NCI-H345 treated with DMSO at 0.1 percent for 48 hours (cell line): Measurements from ENCODE around the gene SLC25A45.
"Not testable (repeated sequence)": the region's sequence is repeated elsewhere in the genome, so short reads cannot be mapped to it uniquely, and the experiment has no call there.

Source experiments
- DNase-seq: peaks from one replicate; lab custom pipeline; 2025; ENCODE audit not compliant: unreplicated experiment; lab: John Stamatoyannopoulos, UW

The SLC25A45 gene

DNA sequence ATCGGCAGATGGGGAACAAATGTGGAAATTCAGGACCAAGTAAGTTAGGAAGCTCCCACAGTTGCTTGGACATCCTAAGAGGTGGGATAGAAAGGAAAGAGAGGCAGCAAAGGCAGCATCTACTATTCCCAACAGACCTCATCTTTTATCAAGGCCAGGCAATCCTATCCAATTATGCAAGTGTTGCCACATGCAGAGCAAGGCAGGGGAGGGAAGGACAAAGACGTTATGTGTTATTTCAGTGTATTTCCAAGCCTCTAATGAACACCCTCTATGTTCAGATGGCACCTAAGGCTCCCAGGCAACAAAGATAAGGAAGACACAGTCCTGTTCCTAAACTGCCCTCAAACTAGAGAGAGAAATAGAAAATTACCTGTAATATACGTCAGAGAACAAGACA, 18.7 kb downstream of the SLC25A45 start:
- no peak for DNase-seq

DNA sequence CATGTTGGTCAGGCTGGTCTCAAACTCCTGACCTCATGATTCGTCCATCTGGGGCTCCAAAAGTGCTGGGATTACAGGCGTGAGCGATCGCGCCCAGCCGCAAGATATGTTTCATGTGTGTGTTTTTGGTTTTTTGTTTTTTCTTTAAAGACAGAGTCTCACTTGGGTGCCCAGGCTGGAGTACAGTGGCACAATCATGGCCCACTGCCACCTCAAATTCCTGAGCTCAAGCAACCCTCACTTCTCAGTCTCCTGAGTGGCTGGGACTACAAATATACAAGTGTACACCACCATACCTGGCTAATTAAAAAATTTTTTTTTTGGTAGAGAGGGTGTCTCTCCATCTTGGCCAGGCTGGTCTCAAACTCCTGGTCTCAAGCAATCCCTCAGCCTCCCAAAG, 19.5 kb downstream of the SLC25A45 start:
- DNase-seq: no peak

DNA sequence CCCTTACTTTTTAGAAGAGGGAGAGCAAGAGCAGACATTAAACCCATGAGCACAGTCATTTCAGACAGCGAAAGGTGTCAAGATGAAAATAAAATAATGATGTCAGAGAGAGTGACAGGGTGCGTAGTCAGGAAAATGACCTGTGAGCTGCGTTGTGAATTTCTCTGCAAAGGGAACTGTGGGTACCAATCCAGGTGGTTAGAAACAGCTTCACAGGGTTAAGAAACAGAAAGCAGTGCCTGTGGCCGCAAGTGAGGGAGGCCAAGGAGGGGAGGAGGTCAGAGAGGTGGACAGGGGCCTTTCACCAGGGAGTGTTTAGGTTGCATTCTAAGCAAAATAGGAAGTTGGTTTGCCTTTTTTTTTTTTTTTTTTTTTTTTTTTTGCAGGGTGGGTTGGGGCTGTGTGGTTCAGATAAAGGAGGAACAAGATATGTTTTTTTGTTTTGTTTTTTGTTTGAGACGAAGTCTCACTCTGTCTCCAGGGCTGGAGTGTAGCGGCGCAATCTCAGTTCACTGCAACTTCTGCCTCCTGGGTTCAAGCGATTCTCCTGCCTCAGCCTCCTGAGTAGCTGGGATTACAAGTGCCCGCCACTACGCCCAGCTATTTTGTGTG, 20.0 kb downstream of the SLC25A45 start:
- no peak for DNase-seq

DNA sequence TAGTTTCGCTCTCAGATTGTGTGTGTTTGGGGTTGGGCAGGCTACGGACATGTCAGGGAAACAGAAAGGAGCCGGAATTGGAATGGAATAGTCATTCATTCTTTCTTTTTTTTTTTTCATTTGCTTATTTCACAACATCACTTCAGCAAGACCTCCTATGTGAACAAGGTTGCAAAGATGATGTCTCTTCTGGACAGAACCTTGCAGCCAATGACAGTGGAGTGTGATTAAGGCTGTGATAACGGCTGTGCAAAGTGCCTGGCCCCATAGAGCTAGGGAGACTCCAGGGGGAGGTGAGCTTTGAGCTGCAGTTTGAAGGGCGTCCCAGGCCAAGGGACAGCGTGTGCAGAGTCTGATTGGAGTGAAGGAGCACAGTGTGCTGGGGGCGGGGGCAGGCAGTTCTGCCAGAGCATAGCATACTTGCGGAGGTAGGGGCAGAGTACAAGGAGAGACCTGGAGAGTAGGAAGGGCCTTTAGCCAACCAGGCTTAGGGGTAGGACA, 24.5 kb downstream of the SLC25A45 start:
- DNase-seq: no peak

DNA sequence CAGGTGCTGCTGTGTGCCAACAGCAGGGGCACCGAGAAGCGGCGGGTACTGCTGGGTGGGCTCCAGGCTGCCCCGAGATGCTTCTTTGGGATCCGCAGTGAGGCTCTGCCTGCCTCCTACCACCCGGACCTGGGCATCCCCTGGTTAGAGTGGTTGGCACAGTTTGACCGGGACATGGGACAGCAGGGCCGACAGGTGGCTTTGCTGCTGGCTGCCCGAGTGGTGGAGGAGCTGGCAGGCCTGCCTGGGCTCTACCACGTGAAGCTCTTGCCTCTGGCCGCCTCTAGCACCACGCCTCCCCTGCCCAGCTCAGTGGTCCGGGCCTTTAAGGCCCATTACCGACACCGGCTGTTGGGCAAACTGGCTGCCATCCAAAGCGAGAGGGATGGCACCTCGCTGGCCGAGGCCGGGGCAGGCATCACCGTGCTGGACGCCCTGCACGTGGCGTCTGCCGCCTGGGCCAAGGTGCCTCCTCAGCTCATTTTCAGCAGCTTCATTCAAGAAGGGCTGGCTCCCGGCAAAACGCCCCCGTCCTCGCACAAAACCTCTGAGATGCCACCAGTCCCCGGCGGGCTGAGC, 26.0 kb downstream of the SLC25A45 start:
- no peak for DNase-seq

DNA sequence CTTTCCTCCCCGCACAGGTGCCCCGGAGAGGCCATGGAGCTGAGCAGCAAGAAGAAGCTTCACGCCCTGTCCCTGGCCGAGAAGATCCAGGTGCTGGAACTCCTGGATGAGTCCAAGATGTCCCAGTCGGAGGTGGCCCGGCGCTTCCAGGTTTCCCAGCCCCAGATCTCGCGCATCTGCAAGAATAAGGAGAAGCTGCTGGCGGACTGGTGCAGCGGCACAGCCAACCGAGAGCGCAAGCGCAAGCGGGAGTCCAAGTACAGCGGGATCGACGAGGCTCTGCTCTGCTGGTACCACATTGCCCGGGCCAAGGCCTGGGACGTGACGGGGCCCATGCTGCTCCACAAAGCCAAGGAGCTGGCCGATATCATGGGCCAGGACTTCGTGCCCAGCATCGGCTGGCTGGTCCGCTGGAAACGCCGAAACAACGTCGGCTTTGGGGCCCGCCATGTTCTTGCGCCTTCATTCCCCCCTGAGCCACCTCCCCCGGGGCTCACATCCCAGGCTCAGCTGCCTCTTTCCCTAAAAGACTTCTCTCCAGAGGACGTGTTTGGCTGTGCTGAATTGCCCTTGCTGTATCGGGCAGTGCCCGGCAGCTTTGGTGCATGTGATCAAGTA, 26.6 kb downstream of the SLC25A45 start:
- DNase-seq: no peak

DNA sequence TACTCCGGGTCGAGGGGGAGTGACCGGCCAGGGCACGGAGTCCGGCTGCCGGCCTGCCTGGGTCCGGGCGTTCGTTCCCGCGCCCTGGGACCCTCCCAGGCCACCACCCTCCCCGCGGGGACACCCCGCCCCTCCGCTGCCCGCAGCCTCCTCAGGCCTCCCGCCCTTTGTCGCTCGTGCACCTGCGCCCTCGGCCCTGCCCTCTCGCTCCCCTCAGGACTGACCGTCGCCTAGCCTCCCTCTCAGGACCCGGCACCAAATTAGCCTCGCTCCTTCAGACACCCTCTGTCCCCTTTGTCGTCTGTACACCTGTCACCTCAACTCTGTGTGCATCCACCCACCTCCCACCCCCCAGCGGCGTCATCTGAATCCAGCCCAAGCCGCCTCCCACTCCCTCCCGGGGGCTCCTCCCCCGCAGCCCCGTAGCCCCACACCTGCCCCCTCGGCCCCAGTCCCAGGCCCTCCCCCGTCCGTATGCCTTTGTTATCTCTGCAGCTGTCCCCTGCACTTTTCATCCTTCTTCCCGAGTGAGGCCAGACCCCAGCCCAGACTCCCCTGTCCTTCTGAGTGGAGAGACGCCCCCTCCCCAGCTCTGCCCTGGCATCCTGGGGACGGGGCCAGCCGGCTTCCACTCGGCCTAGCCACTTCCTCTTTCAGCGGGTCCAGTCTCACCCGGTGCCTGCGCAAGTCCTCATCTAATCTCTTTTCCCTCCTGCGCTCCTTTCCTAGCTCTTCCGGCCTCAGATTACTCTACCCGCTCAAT, 27.3 kb downstream of the SLC25A45 start:
- peak; percentile 55 for DNase-seq

DNA sequence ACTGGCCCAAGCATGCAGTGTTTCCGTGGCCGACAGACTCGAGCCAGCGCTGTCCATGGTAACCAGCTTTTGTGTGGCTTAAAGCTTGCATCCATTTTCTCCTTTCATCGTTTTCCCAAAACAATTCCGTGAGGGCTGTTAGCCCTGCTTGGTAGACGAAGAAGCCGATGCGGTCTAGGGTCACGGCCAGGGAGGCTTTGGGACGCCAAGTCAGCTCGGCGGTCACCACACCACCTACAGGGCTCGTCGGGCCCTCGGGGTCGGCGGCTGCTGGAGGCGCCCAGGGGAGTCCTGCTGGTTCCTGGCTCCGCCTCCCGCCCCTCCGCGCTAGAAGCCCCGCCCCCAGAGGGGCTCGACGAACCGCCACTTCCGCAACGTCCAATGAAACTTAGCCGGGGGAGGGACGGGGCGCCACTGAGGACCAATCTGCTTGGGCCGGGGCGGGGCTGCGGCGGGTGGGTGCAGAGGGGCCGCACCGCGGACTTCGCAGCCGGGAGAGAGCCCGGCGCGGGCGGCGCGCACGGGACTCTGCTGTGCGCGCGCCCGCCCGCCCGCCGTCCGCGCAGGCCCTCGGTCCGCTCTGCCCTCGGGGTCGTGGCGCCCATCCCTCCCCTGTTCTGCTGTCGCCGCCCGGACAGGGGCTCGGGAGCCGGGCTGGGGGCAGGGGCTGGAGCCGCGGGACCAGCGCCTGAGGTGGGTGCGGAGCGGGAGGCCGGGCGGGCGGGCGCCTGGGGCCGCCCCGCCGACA, 28.0 kb downstream of the SLC25A45 start, which contains the start of gene TIGD3:
Gene TIGD3, plus strand, starts transcription at position 487 of the 748 bp plus-strand sequence. CDS start 1,058 bp downstream, outside the sequence.
- DNase-seq: peak; percentile 94

DNA sequence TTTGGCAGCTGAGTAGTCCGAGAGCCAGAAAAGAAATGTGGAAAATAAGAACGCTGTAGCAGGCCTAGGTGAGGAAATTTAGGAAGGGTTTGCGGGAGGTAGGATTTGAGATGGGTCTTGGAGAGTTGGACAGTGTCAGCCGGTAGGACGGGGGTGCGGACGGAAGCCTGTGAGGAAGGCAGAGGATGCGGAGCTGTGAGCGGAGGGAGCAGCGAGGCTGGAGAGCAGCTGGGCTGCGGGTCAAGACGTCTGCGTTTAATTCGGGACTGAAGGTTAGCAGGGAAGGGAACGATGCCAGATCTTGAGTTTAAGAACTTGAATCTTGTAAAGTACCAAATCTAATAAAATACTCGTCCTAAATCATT, 28.6 kb downstream of the SLC25A45 start:
- DNase-seq: no peak

DNA sequence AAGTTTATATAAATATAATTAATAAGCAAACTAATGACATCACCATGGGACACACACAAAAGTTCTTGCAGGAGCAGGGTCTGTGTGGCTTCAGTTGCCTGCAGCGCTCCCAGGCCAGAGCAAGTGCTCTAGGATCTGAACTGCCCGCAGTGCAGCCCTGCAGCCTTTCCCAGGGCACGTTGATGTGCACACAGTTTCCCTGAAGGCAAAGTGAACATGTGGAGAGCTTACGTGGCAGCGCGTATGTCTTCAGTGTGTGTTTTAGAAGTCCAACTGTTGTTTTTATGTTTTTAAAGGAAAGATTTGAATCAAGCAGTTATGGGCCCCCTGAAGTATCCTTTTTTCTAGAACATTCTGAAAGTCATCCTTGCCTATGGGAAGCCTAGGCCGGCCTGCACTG, 29.1 kb downstream of the SLC25A45 start:
- DNase-seq: no peak

DNA sequence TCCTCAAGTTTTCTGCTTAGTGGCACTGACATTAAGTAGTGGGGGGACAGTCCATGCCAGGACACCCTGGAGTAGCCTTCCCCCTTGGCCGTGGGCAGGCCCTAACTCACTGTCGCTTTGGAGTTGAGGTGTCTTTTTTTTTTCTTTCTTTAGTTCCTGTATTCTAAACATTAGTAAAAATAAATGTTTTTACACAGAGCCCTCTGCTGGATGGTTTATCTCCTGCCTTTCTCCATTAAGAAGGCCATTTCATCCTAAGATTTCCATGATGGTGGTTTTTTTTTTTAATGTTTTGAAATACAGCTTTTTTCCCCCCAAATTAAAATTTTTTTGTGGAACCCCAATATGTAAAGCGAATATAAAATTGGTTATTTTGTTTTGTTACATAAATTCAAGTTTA, 29.7 kb downstream of the SLC25A45 start:
- no peak for DNase-seq

DNA sequence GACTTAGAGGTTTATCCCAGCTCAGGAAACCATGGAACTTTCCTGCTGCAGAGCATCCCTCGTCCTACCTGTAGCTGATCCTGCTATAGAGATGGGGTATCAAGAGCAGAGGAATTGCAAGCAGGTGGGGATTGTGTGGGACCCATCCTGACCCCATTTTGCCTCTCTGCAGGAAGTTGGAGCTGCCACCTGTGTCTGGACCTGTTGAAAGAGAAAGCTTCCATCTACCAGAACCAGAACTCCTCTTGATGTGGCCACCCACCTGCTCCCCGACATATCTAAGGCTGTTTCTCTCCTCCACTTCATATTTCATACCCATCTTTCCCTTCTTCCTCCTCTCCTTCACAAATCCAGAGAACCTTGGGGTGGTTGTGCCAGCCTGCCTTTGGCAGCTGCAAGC, 30.9 kb downstream of the SLC25A45 start:
- no peak for DNase-seq

DNA sequence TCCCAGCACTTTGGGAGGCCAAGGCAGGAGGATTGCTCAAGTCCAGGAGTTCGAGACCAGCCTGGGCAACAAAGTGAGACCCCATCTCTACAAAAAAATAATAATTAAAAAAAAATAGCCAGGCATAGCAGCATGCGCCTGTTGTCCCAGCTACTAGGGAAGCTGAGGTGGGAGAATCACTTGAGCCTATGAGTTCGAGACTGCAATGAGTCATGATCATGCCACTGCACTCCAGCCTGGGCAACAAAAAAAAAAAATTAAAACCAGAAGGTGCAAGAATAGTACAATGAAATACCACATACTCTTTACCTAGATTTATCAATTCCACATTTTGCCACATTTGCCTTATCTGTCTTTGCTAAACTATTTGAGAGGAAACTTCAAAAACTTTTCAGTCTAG, 40.6 kb downstream of the SLC25A45 start:
- no peak for DNase-seq

DNA sequence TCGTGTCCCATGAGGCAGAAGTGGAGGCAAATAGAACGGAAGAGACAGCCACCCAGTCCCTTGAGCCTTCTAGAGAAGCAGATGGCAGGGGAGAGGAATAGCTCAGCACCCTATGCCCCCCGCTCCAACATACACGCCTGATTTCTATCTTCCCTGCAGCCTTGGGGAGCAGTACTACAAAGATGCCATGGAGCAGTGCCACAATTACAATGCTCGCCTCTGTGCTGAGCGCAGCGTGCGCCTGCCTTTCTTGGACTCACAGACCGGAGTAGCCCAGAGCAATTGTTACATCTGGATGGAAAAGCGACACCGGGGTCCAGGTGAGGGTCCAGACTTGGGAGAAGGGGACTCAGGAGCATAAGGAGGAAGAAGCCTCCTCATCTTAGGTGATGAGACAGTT, 42.2 kb downstream of the SLC25A45 start:
- DNase-seq: no peak

DNA sequence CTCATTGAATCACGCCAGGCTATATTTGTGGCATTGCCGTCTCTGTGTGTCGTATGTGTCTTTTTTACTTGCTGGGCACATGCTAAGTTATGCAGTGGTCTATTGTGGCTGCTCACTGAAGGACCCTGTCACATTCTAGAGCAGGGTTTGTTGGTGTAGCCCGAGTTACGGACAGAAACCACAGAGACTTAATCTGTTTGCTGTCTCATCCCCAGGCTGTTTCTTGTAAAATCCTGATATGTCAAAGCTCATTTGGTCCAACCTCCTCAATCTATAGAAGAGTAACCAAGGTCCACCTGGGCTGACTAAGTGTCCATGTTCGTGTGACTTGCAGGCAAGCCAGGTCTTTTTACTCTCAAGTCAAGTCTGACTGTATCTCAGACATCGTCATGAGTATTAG, 43.8 kb downstream of the SLC25A45 start:
- no peak for DNase-seq

DNA sequence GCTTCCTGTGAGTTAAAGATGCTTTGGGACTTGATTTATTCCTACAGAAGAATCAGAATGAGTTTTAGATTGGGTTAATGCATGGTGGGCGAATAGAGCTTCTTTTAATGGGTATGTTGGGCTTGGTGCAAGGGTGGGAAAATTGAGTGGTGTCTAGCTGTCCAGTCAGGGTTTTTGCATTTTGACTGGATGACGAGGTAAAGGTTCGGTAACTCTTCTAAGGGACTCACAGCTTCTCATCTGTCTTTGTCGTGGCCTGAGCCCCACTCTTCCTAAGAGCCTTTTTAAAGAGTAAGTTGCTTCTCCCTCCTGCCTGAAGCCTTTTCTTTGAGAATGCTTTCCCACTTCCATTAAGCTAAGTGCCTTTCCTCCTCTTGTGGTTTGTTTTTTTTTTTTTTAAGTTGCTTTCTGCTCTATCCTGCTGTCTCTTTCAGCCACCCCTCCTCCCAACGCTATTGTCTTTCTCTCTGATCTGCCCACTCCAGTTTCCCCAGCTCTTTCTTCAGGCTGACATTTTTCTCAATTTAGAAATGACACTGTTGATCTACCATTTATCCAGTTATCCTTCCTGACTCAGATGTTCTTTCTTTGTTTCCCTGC, 47.6 kb downstream of the SLC25A45 start:
- DNase-seq: no peak

DNA sequence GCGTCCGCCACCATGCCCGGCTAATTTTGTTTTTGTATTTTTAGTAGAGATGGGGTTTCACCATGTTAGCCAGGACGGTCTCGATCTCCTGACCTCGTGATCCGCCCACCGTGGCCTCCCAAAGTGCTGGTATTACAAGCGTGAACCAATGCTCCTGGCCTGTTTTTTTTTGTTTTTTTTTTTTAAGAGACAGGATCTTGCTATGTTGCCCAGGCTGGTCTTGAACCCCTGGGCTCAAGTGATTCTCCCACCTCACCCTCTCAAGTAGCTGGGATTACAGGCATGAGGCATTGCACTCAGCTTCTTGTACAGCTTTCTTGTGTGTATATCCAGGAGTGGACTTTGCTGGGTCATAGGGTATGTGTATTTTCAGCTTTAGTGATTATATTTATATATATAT, 49.9 kb downstream of the SLC25A45 start:
- DNase-seq: not testable (repeated sequence)

DNA sequence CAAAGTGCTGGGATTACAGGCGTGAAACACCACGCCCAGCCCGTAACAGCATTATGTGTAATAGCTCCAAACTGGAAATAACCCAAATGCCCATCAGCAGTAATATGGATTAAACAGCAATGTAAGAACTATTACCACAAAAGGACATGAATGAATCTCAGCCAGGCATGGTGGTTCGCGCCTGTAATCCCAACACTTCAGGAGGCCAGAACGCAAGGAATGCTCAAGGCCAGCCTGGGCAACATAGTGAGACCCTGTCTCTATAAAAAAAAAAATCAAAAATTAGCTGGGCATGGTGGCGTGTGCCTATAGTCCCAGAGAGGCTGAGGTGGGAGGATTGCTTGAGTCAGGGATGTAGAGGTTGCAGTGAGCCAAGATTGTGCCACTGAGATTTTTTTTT, 51.9 kb downstream of the SLC25A45 start:
- no peak for DNase-seq

DNA sequence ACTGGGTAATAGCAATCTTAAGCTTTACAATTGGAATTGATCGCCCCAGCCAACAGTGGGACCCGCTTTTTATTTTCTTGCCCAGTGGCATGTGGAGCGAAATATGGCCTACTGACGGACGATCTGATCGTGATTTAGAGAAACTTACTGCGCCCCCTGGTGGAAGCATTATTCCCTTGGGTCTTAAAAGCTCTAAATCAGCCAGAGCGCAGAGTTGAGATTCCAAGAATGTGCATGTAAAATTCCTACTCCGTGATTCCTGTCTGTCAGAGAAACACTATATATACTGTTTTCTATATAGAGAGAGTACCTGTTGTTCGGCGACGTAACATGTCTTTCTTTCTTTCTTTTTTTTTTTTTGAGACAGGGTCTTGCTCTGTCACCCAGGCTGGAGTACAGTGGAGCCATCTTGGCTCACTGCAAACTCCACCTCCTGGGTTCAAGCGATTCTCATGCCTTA, 52.5 kb downstream of the SLC25A45 start:
- DNase-seq: peak; percentile 72

DNA sequence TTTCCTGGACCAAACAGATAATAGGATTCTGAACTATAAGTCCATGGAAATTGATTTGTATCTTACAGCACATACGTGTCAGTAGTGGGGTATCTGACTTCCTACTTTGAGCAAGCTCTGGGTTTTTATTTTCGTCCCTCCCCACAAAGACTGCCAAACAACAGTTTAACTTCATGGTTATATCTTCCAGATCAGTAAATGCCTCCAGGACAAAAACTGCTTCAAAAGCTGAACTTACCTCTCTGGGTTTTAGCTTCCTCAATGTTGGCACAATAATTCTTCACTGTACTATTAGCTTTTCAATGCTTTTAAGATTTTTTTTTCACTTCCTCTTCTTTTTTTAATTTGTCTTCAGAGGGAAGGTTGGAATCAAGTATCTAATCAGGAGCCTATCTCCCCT, 53.0 kb downstream of the SLC25A45 start:
- no peak for DNase-seq

DNA sequence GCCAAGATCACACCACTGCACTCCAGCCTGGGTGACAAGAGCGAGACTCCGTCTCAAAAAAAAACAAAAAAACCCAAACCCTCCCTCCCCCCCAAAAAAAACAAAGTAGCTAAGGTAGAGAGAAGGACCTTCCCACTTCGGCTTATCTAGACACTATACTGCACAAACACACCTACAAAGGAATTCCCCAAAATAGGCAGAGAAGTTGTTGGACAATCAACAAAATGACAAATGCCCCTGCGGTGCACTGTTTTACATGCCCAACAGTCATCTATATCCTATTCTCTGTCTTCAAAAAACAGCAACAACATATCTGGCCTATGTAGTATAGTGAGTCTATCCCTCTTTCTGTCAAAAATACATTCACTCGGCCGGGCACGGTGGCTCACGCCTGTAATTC, 55.4 kb downstream of the SLC25A45 start:
- DNase-seq: no peak
